DOHH2 (cell line): ENCODE results near the gene ZBTB26.

Source experiments
- H3F3A ChIP-seq: fragments of 200-600 bp; sonication (generic), shearing (Covaris generic); 2 replicates; pipeline ENCODE4 v1.6.0; 2016; ENCODE audit warnings: antibody characterized with exemption, mild to moderate bottlenecking; ENCODE audit not compliant: control insufficient read depth, insufficient read depth
- H3K27ac ChIP-seq: fragments of 200-600 bp; sonication (generic); 2 replicates; pipeline ENCODE4 v1.5.1; 2014; ENCODE audit warnings: low read depth, mild to moderate bottlenecking, low read length, moderate library complexity
- H3K27me3 ChIP-seq: fragments of 200-600 bp; sonication (generic); 2 replicates; pipeline ENCODE4 v1.6.1; 2014; ENCODE audit warnings: mild to moderate bottlenecking, low read length, mixed read lengths; ENCODE audit not compliant: control insufficient read depth
- H3K36me3 ChIP-seq: fragments of 200-600 bp; sonication (generic); 2 replicates; pipeline ENCODE4 v1.6.1; 2014; ENCODE audit warnings: mild to moderate bottlenecking, low read length, moderate library complexity, mixed read lengths; ENCODE audit not compliant: control insufficient read depth
- H3K4me1 ChIP-seq: fragments of 200-600 bp; sonication (generic); 2 replicates; pipeline ENCODE4 v1.6.1; 2014; ENCODE audit warnings: mild to moderate bottlenecking, low read length, mixed read lengths; ENCODE audit not compliant: control insufficient read depth
- H3K4me2 ChIP-seq: fragments of 200-600 bp; sonication (generic); 2 replicates; pipeline ENCODE4 v1.6.0; 2014; ENCODE audit warnings: mild to moderate bottlenecking, low read length, moderate library complexity
- H3K4me3 ChIP-seq: fragments of 200-600 bp; sonication (generic); 2 replicates; pipeline ENCODE4 v1.5.1; 2014; ENCODE audit warnings: mild to moderate bottlenecking, low read length, mixed read lengths
- H3K79me2 ChIP-seq: fragments of 200-600 bp; sonication (generic); 2 replicates; pipeline ENCODE4 v1.6.1; 2014; ENCODE audit warnings: mild to moderate bottlenecking, low read length, mixed read lengths; ENCODE audit not compliant: control insufficient read depth
- H3K9me2 ChIP-seq: fragments of 200-600 bp; sonication (generic); replicated peaks from 2 replicates; pipeline ENCODE4 v1.6.1; 2014; ENCODE audit warnings: mild to moderate bottlenecking, low read length, mixed read lengths; ENCODE audit not compliant: control insufficient read depth
- H3K9me3 ChIP-seq: fragments of 200-600 bp; sonication (generic); 2 replicates; pipeline ENCODE4 v1.6.1; 2014; ENCODE audit warnings: antibody characterized with exemption, low read length, mixed read lengths; ENCODE audit not compliant: control insufficient read depth, insufficient read depth
- H4K20me1 ChIP-seq: fragments of 200-600 bp; sonication (generic); 2 replicates; pipeline ENCODE4 v1.6.0; 2014; ENCODE audit warnings: low read depth, mild to moderate bottlenecking, antibody characterized with exemption, low read length, moderate library complexity; ENCODE audit not compliant: control insufficient read depth, insufficient read depth
- EZH2phosphoT487 ChIP-seq: fragments of 200-600 bp; sonication (generic); IDR thresholded peaks from 2 replicates; pipeline ENCODE4 v1.6.1; 2017; ENCODE audit warnings: borderline replicate concordance, mild to moderate bottlenecking, antibody characterized with exemption, low read length, moderate library complexity, mixed read lengths
- TF ChIP-seq, protein P1 (sequence below): fragments of 200-600 bp; sonication (generic); IDR thresholded peaks from one replicate; pipeline ENCODE4 v1.5.1; 2014; ENCODE audit warnings: antibody characterized with exemption, mild to moderate bottlenecking, low read depth, low read length; ENCODE audit not compliant: poor library complexity, severe bottlenecking

Gene ZBTB26

DNA sequence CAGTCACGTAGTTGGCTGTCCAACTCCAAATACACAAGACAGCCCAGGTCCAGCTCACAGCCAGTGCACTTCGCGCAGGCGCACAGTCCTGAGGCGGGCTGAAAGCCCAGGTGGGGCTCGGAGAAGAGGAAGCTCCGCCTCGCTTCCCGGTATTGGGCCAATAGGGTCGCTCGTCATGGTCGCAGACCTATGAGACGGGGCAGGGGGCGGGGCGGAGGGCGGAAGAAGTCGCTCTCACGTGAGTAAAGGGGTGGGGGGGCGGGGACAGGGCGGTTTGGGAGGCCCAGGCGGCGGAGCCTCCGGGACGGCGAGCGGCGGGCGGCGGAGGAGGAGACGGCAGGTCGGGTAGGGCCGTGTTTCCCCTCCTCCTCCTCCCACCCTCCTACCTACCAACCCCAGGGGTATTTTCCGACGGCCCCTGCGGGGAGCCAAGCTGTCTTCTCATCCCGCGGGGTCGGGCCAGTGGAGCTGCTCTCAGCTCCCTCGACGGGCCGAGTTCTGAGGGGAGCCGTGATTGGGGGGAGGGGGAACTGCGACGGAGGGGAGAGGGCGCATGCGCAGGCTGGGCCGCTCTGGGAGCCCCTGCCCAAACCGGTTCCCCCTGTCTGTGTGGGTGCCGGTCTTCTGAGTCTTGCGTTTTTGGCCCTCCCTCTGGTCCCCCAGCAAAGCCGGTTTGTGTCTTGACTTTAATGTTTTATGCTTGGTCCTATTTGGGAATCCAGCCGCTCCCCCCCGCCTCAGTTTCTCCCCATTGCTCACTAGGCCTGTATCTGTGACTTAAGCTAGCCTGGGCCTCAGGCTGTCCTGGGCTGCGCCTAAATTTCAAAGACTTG lies 9.7 kb upstream of the ZBTB26 start, which contains the start of gene RABGAP1:
RABGAP1 (plus strand) TSS at position 272 of the 833 bp plus-strand sequence. CDS start 16,040 bp downstream, outside the sequence.
- peaks cover 8% of the 10 kb centered on the region; the same call in 1 of the 2 replicates for H3F3A ChIP-seq
- no peaks in the 10 kb centered on the region for H3K9me3 ChIP-seq
- H3K9me2 ChIP-seq = no peaks in the 10 kb centered on the region
- TF ChIP-seq EZH2phosphoT487 = no peak
- TF ChIP-seq, protein P1, sequence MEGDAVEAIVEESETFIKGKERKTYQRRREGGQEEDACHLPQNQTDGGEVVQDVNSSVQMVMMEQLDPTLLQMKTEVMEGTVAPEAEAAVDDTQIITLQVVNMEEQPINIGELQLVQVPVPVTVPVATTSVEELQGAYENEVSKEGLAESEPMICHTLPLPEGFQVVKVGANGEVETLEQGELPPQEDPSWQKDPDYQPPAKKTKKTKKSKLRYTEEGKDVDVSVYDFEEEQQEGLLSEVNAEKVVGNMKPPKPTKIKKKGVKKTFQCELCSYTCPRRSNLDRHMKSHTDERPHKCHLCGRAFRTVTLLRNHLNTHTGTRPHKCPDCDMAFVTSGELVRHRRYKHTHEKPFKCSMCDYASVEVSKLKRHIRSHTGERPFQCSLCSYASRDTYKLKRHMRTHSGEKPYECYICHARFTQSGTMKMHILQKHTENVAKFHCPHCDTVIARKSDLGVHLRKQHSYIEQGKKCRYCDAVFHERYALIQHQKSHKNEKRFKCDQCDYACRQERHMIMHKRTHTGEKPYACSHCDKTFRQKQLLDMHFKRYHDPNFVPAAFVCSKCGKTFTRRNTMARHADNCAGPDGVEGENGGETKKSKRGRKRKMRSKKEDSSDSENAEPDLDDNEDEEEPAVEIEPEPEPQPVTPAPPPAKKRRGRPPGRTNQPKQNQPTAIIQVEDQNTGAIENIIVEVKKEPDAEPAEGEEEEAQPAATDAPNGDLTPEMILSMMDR = no peak
- peak within 1 kb of the TSS; percentile 94 for H3K4me2 ChIP-seq
- no peaks in the 10 kb centered on the region for H3K27me3 ChIP-seq
- H3K79me2 ChIP-seq = peaks cover 55% of the 10 kb centered on the region
- peaks cover 10% of the 10 kb centered on the region; the same call in 1 of the 2 replicates for H4K20me1 ChIP-seq
- H3K36me3 ChIP-seq = peaks cover 40% of the 10 kb centered on the region
- H3K4me1 ChIP-seq = peaks cover 26% of the 10 kb centered on the region
- H3K4me3 ChIP-seq = peak within 1 kb of the TSS; percentile 81
- H3K27ac ChIP-seq = peak within 1 kb of the TSS; percentile 29

GRCh38 chr9:122940454-122940748 lies 9.1 kb upstream of the ZBTB26 start:
- Histone ChIP-seq H3K79me2 (peaks cover 55% of the 10 kb centered on the region), H3K4me3 (peak overlapping the region; percentile 70), H3K4me1 (peaks cover 24% of the 10 kb centered on the region), H3K4me2 (peak overlapping the region; percentile 76), H3K27me3 (no peaks in the 10 kb centered on the region), H4K20me1 (peaks cover 10% of the 10 kb centered on the region; the same call in 1 of the 2 replicates), H3F3A (peaks cover 8% of the 10 kb centered on the region; the same call in 1 of the 2 replicates), H3K9me3 (no peaks in the 10 kb centered on the region), H3K9me2 (no peaks in the 10 kb centered on the region), H3K27ac (no peak overlapping the region), H3K36me3 (peaks cover 35% of the 10 kb centered on the region)
- TF ChIP-seq, protein P1 = no peak
- no peak for TF ChIP-seq EZH2phosphoT487

DNA sequence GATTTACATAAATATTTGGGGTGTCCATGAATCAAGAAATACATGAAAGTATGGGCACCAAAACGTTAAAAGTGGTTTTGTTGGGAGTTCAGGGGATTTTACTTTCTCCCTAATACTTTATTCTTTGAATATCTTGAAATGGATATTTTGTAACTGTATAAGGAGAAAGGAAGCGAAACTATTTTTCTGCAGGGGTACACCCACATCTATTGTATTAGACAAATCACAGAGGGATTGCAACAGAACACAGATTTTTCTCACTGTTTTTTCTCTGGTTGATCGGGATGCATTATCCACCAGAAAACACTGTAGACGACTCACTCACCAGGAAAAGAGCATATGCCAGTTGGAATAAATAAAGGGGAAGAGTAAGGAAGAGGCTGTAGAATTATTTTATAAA lies 8.3 kb upstream of the ZBTB26 start:
- H3F3A ChIP-seq = peaks cover 8% of the 10 kb centered on the region; the same call in 1 of the 2 replicates
- H4K20me1 ChIP-seq = peaks cover 10% of the 10 kb centered on the region; the same call in 1 of the 2 replicates
- H3K79me2 ChIP-seq = peaks cover 55% of the 10 kb centered on the region
- peaks cover 21% of the 10 kb centered on the region for H3K4me1 ChIP-seq
- H3K9me3 ChIP-seq = no peaks in the 10 kb centered on the region
- no peaks in the 10 kb centered on the region for H3K27me3 ChIP-seq
- no peak overlapping the region; the same call in 1 of the 2 replicates for H3K4me2 ChIP-seq
- H3K4me3 ChIP-seq = no peak overlapping the region
- no peak overlapping the region for H3K27ac ChIP-seq
- no peaks in the 10 kb centered on the region for H3K9me2 ChIP-seq
- no peak for TF ChIP-seq EZH2phosphoT487
- H3K36me3 ChIP-seq = peaks cover 31% of the 10 kb centered on the region

- Histone ChIP-seq H3K27me3 (no peaks in the 10 kb centered on the region), H3K79me2 (peaks cover 54% of the 10 kb centered on the region)
Measured at GRCh38 chr9:122936883-122937282, 5.6 kb upstream of the ZBTB26 start.

More at GRCh38 chr9:122936883-122937282, 5.6 kb upstream of the ZBTB26 start:
- Histone ChIP-seq H3K36me3 (peaks cover 32% of the 10 kb centered on the region), H4K20me1 (peaks cover 6% of the 10 kb centered on the region; the same call in 1 of the 2 replicates), H3F3A (peaks cover 8% of the 10 kb centered on the region; the same call in 1 of the 2 replicates), H3K4me3 (no peak overlapping the region), H3K27ac (no peak overlapping the region), H3K9me3 (no peaks in the 10 kb centered on the region), H3K4me2 (no peak overlapping the region), H3K9me2 (no peaks in the 10 kb centered on the region), H3K4me1 (peaks cover 25% of the 10 kb centered on the region)
- TF ChIP-seq, protein P1 = no peak
- TF ChIP-seq EZH2phosphoT487 = no peak
